ENCODE measurements around the gene ITGA6.

The ITGA6 gene

GRCh38 chr2:172403881-172404468 is 23.4 kb upstream of the ITGA6 start:
- POLR2A ChIA-PET: no interaction called here
- no peaks in the 10 kb centered on the region for H3K4me1 ChIP-seq (ENCODE audit: control insufficient read depth, insufficient read depth, low read length)
- CTCF ChIA-PET: interaction anchor here (1.3 kb wide), 1 partner anchor 26 kb away, joined by 3 read pairs; no protein-coding TSS in a partner anchor

GRCh38 chr2:172404824-172405223 is 22.6 kb upstream of the ITGA6 start:
- Histone ChIP-seq H3K4me3 (ENCODE audit: low read depth, low read length) (no peak overlapping the region), H3K27ac (ENCODE audit: extremely low read depth, low read depth, low read length) (no peak overlapping the region), H3K9me3 (ENCODE audit: control insufficient read depth, insufficient read depth, low read depth, low read length) (no peaks in the 10 kb centered on the region), H3K36me3 (ENCODE audit: control insufficient read depth in 2 of 2, insufficient read depth in 1 of 2, low read length in 2 of 2) (no peaks in the 10 kb centered on the region), H3K4me1 (ENCODE audit: control insufficient read depth, insufficient read depth, low read length) (no peaks in the 10 kb centered on the region)
- ChIA-PET CTCF (interaction anchor here (1.3 kb wide), 1 partner anchor 27 kb away, joined by 3 read pairs; no protein-coding TSS in a partner anchor), POLR2A (no interaction called here)
- TF ChIP-seq ZNF48 (tag by site-specific recombination; IDR thresholded peaks at IDR 0.05) (no peak), ZNF629 (tag by site-specific recombination; IDR thresholded peaks at IDR 0.05) (no peak), ZNF341 (tag by site-specific recombination; IDR thresholded peaks at IDR 0.05; ENCODE audit: low read depth) (no peak), OVOL3 (tag by site-specific recombination; IDR thresholded peaks at IDR 0.05) (no peak), PRDM1 (tag by site-specific recombination; IDR thresholded peaks at IDR 0.05) (no peak), ZNF549 (tag by site-specific recombination; IDR thresholded peaks at IDR 0.05) (no peak), ZNF214 (tag by site-specific recombination; IDR thresholded peaks at IDR 0.05; ENCODE audit: borderline replicate concordance) (no peak), ZFP37 (tag by site-specific recombination; IDR thresholded peaks at IDR 0.05) (no peak), ZNF701 (tag by site-specific recombination; IDR thresholded peaks at IDR 0.05) (no peak), HOXA7 (CRISPR knock-in tag; IDR thresholded peaks at IDR 0.05; ENCODE audit: borderline replicate concordance) (no peak), ZNF280D (tag by site-specific recombination; IDR thresholded peaks at IDR 0.05) (no peak), ZFP69B (tag by site-specific recombination; IDR thresholded peaks at IDR 0.05) (no peak), BCL11A (tag by site-specific recombination; IDR thresholded peaks at IDR 0.05; ENCODE audit: low read depth) (no peak), ZNF221 (tag by site-specific recombination; IDR thresholded peaks at IDR 0.05; ENCODE audit: borderline replicate concordance) (no peak)

More at GRCh38 chr2:172403881-172404468, 23.4 kb upstream of the ITGA6 start:
- Histone ChIP-seq H3K36me3 (ENCODE audit: control insufficient read depth in 2 of 2, insufficient read depth in 1 of 2, low read length in 2 of 2) (no peaks in the 10 kb centered on the region), H3K4me3 (ENCODE audit: low read depth, low read length) (no peak overlapping the region), H3K27ac (ENCODE audit: extremely low read depth, low read depth, low read length) (no peak overlapping the region), H3K9me3 (ENCODE audit: control insufficient read depth, insufficient read depth, low read depth, low read length) (no peaks in the 10 kb centered on the region)
- TF ChIP-seq RBAK (tag by site-specific recombination; IDR thresholded peaks at IDR 0.05): no peak
- no peak for TF ChIP-seq ZSCAN30 (tag by site-specific recombination; IDR thresholded peaks at IDR 0.05)
- TF ChIP-seq ZNF248 (tag by site-specific recombination; IDR thresholded peaks at IDR 0.05): no peak
- no peak for TF ChIP-seq ZNF692 (tag by site-specific recombination; IDR thresholded peaks at IDR 0.05)
- TF ChIP-seq ZNF660 (tag by site-specific recombination; IDR thresholded peaks at IDR 0.05): no peak
- no peak for TF ChIP-seq ZNF121 (tag by site-specific recombination; IDR thresholded peaks at IDR 0.05)
- no peak for TF ChIP-seq PRDM4 (tag by site-specific recombination; IDR thresholded peaks at IDR 0.05)
- TF ChIP-seq ZSCAN16 (tag by site-specific recombination; IDR thresholded peaks at IDR 0.05): no peak
- TF ChIP-seq, protein P1, sequence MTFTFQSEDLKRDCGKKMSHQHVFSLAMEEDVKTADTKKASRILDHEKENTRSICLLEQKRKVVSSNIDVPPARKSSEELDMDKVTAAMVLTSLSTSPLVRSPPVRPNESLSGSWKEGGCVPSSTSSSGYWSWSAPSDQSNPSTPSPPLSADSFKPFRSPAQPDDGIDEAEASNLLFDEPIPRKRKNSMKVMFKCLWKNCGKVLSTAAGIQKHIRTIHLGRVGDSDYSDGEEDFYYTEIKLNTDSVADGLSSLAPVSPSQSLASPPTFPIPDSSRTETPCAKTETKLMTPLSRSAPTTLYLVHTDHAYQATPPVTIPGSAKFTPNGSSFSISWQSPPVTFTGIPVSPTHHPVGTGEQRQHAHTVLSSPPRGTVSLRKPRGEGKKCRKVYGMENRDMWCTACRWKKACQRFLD (tag by site-specific recombination; IDR thresholded peaks at IDR 0.05): no peak
- TF ChIP-seq ZNF350 (tag by site-specific recombination; IDR thresholded peaks at IDR 0.05): no peak
- TF ChIP-seq ZNF658 (tag by site-specific recombination; IDR thresholded peaks at IDR 0.05): no peak
- TF ChIP-seq ZNF623 (tag by site-specific recombination; IDR thresholded peaks at IDR 0.05): no peak
- TF ChIP-seq, protein P2, sequence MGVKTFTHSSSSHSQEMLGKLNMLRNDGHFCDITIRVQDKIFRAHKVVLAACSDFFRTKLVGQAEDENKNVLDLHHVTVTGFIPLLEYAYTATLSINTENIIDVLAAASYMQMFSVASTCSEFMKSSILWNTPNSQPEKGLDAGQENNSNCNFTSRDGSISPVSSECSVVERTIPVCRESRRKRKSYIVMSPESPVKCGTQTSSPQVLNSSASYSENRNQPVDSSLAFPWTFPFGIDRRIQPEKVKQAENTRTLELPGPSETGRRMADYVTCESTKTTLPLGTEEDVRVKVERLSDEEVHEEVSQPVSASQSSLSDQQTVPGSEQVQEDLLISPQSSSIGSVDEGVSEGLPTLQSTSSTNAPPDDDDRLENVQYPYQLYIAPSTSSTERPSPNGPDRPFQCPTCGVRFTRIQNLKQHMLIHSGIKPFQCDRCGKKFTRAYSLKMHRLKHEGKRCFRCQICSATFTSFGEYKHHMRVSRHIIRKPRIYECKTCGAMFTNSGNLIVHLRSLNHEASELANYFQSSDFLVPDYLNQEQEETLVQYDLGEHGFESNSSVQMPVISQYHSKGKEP (tag by site-specific recombination; IDR thresholded peaks at IDR 0.05): no peak

Measured in HEK293 (cell line).